ENCODE results near the gene CEP170B. TPM values are rescaled to one million over a fixed set of nuclear protein-coding genes. Genes with fewer than 3 reads are reported as not detected.

Gene CEP170B
- total and polyA plus RNA-seq, 2 of the 8 experiments (the other 6 are each of a cell fraction or from before 2014, with no cell fraction given): 9.1 to 33.8 TPM

DNA sequence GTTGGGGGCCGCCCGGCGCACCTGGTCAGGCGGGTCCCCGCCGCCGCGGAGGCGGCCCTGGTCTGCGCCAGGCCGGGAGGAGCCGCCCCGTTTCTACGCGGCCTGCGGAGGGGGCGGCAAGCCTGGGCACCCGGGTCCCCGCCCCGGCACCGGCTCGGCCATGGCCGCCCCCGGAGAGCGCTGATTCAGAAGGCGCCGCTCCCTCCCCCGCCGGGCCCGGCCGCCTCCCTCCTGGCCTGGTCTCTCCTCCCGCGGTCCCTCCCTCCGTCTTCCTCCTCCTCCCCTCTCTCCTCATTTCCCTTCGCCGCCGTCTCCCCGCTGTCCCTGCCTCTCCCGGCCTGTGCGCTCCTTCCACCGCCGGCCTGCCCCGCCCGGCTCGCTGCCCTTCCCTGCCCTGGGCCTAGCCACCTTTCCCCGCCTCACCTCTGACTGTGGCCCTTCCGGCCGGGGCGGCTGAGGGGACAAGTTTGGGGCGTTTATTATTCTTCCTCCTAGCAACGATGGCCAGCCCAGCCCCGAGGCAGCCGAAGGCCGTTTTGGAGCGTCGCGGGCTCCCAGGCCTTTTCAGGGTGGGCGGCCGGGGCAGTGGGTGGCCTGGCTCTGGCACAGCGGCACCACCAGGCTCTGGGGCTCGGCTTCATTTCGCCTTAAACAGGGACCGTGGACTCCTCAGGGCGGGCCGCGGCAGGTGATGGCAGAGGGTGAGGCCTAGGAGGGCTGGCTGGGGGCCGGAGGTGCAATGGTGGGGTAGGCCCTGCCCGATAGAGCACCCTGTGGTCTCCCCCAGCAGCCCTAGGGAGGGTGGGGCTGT is 768 bp downstream of the CEP170B start:
- no peak overlapping the region for H4K91ac ChIP-seq (replicated peaks; ENCODE audit: insufficient read length, low read length)
- H4K5ac ChIP-seq (ENCODE audit: insufficient read length, low read depth, low read length): no peak overlapping the region
- H2AK5ac ChIP-seq (ENCODE audit: low read depth, low read length): no peak overlapping the region
- peak overlapping the region in 2 of 4 experiments; percentile 29 to 52; a peak in 4 of 7 replicates for H3K9ac ChIP-seq (replicated peaks in 1 of 4; ENCODE audit: extremely low read depth in 1 of 4, low read depth in 3 of 4, low read length in 3 of 4)
- H3K4me2 ChIP-seq (ENCODE audit: insufficient read depth in 1 of 2, low read depth in 2 of 2, low read length in 2 of 2): peak overlapping the region; percentile 76 to 77
- no peak overlapping the region for H2BK120ac ChIP-seq (replicated peaks; ENCODE audit: low read depth, low read length)
- peaks cover 0 to 13% (median 9%) of the 10 kb centered on the region in 4 experiments; a peak in 5 of 7 replicates for H3K4me1 ChIP-seq (replicated peaks in 1 of 4; ENCODE audit: control insufficient read depth in 3 of 4, insufficient read depth in 4 of 4, low read length in 3 of 4)
- H3K4ac ChIP-seq (replicated peaks; ENCODE audit: insufficient read length, low read depth, low read length): no peak overlapping the region
- FAIRE-seq (no peak), DNase-seq (ENCODE audit: low read depth in 1 of 2, low spot score in 2 of 2) (peak in 1 of 2 experiments; percentile 77)
- WGBS, 2 experiments (ENCODE audit: extremely low coverage in 1 of 2, insufficient coverage in 1 of 2, insufficient read length in 1 of 2, insufficient replicate concordance in 2 of 2, low coverage in 1 of 2, low lambda C conversion rate in 2 of 2, missing lambda C conversion rate in 1 of 2): 5% methylated on average over 30 of the region's 68 CpGs; no CpG with 5 or more reads in 1 of the 2 experiments
- peak overlapping the region; percentile 48 to 79 (median 61) for H3K4me3 ChIP-seq (ENCODE audit: extremely low read depth in 1 of 4, insufficient read depth in 2 of 4, low read depth in 3 of 4, low read length in 4 of 4)
- H3K79me1 ChIP-seq (ENCODE audit: low read depth, low read length): peaks cover 39% of the 10 kb centered on the region
- no peak overlapping the region for H4K8ac ChIP-seq (ENCODE audit: extremely low read depth, insufficient read depth, low read length)
- peak overlapping the region; percentile 30 for H3K56ac ChIP-seq (replicated peaks; ENCODE audit: insufficient read length, low read depth, low read length)
- H3K9me3 ChIP-seq (ENCODE audit: insufficient read depth in 2 of 2, low read depth in 1 of 2, low read length in 1 of 2): peaks cover 0 to 7% of the 10 kb centered on the region in 2 experiments; a peak in 1 of 4 replicates
- no peak overlapping the region for H3K27ac ChIP-seq (ENCODE audit: low read depth, low read length)
- H3K79me2 ChIP-seq (ENCODE audit: control insufficient read depth in 1 of 2, insufficient read depth in 2 of 2, low read length in 2 of 2): peaks cover 3 to 54% of the 10 kb centered on the region in 2 experiments
- H3K23me2 ChIP-seq (ENCODE audit: low read depth, low read length): peaks cover 29% of the 10 kb centered on the region; the same call in 1 of the 2 replicates
- H3K14ac ChIP-seq (ENCODE audit: insufficient read length): no peak overlapping the region
- ChIA-PET POLR2A (ENCODE audit: partially characterized antibody) (interaction anchor here (0.8 to 3.8 kb wide), 8 partner anchors 9 to 74 kb away, joined by 3 to 82 read pairs (median 4); no protein-coding TSS in a partner anchor), CTCF (ENCODE audit: partially characterized antibody) (interaction anchor here (0.8 to 1.3 kb wide), 3 partner anchors 16 to 39 kb away, joined by 3 to 6 read pairs (median 3); no protein-coding TSS in a partner anchor)
- H2BK15ac ChIP-seq (ENCODE audit: low read length): peak overlapping the region; percentile 61; the same call in 1 of the 2 replicates
- peak overlapping the region; percentile 78; the same call in 1 of the 2 replicates for H3K18ac ChIP-seq (ENCODE audit: extremely low read depth, low read length)
- no peak overlapping the region for H2AFZ ChIP-seq (ENCODE audit: low read length)
- H3K36me3 ChIP-seq (ENCODE audit: control insufficient read depth in 2 of 4, insufficient read depth in 4 of 4, low read length in 3 of 4): peaks cover 0 to 9% (median under 1%) of the 10 kb centered on the region in 4 experiments; a peak in 2 of 8 replicates
- no peak overlapping the region for H3K23ac ChIP-seq (ENCODE audit: insufficient read length)
- H3K27me3 ChIP-seq (replicated peaks in 1 of 4; ENCODE audit: control insufficient read depth in 3 of 4, extremely low read depth in 1 of 4, insufficient read depth in 3 of 4, low read length in 3 of 4): no peaks in the 10 kb centered on the region
- peak overlapping the region; percentile 68; the same call in 1 of the 2 replicates for H2BK12ac ChIP-seq (ENCODE audit: low read depth, low read length)
- peaks cover 21 to 37% of the 10 kb centered on the region in 2 experiments for H4K20me1 ChIP-seq (replicated peaks in 1 of 2; ENCODE audit: control insufficient read depth in 1 of 2, insufficient read depth in 2 of 2, low read length in 2 of 2)
- 0 out of 2 replicates have a peak overlapping the region, but pooled peaks have one; percentile 5 for H2BK5ac ChIP-seq (ENCODE audit: low read depth, low read length)
- no peak overlapping the region for H2BK20ac ChIP-seq (ENCODE audit: low read length)
- TF ChIP-seq YY1 (IDR thresholded peaks at IDR 0.05; ENCODE audit: low read depth, low read length): peak; percentile 37; the same call in 1 of the 2 replicates
- peak; percentile 82; the same call in 1 of the 2 replicates for TF ChIP-seq RBBP5 (IDR thresholded peaks at IDR 0.05; ENCODE audit: borderline replicate concordance, low read depth, low read length)
- TF ChIP-seq EGR1 (IDR thresholded peaks at IDR 0.05; ENCODE audit: borderline replicate concordance, low read depth, low read length): peak; percentile 38; the same call in 1 of the 2 replicates
- TF ChIP-seq PHF8 (conservative IDR thresholded peaks at IDR 0.05; ENCODE audit: low read depth, low read length): 0 out of 2 replicates have a peak, but pooled peaks have one; percentile 43
- no peak for TF ChIP-seq SRF (IDR thresholded peaks at IDR 0.05; ENCODE audit: low read depth, low read length)
- TF ChIP-seq, protein P1, sequence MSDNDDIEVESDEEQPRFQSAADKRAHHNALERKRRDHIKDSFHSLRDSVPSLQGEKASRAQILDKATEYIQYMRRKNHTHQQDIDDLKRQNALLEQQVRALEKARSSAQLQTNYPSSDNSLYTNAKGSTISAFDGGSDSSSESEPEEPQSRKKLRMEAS (IDR thresholded peaks at IDR 0.05): peak; percentile 41
- 0 out of 2 replicates have a peak, but pooled peaks have one; percentile 10 for TF ChIP-seq TBP (IDR thresholded peaks at IDR 0.05; ENCODE audit: low read depth, low read length)
- no peak for TF ChIP-seq CBX5 (IDR thresholded peaks at IDR 0.05; ENCODE audit: low read depth, low read length)
- TF ChIP-seq KDM5A (IDR thresholded peaks at IDR 0.05; ENCODE audit: low read length): no peak
- TF ChIP-seq SIX5 (IDR thresholded peaks at IDR 0.05; ENCODE audit: low read depth, low read length): no peak

Measured in H1 (cell line).